ENCODE measurements around the gene ZNF699.

Gene ZNF699

GRCh38 chr19:9348253-9348652, 38.6 kb upstream of the ZNF699 start:
- H3K36me3 ChIP-seq (ENCODE audit: control insufficient read depth, insufficient read depth, low read length) = no peaks in the 10 kb centered on the region
- no peak overlapping the region for H3K4me3 ChIP-seq (replicated peaks; ENCODE audit: low read depth, low read length)
- TF ChIP-seq, protein P1, sequence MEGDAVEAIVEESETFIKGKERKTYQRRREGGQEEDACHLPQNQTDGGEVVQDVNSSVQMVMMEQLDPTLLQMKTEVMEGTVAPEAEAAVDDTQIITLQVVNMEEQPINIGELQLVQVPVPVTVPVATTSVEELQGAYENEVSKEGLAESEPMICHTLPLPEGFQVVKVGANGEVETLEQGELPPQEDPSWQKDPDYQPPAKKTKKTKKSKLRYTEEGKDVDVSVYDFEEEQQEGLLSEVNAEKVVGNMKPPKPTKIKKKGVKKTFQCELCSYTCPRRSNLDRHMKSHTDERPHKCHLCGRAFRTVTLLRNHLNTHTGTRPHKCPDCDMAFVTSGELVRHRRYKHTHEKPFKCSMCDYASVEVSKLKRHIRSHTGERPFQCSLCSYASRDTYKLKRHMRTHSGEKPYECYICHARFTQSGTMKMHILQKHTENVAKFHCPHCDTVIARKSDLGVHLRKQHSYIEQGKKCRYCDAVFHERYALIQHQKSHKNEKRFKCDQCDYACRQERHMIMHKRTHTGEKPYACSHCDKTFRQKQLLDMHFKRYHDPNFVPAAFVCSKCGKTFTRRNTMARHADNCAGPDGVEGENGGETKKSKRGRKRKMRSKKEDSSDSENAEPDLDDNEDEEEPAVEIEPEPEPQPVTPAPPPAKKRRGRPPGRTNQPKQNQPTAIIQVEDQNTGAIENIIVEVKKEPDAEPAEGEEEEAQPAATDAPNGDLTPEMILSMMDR (IDR thresholded peaks at IDR 0.05; ENCODE audit: insufficient read depth, low read length, poor library complexity, severe bottlenecking) = no peak
- no peaks in the 10 kb centered on the region for H3K27me3 ChIP-seq (replicated peaks; ENCODE audit: control insufficient read depth, insufficient read depth, low read length)
- DNase-seq (ENCODE audit: extremely low read depth, insufficient read length) = no peak

GRCh38 chr19:9345005-9345404, 35.4 kb upstream of the ZNF699 start:
- Histone ChIP-seq H3K36me3 (ENCODE audit: control insufficient read depth, insufficient read depth, low read length) (no peaks in the 10 kb centered on the region), H3K27me3 (replicated peaks; ENCODE audit: control insufficient read depth, insufficient read depth, low read length) (no peaks in the 10 kb centered on the region), H3K4me3 (replicated peaks; ENCODE audit: low read depth, low read length) (no peak overlapping the region)
- TF ChIP-seq, protein P1 (IDR thresholded peaks at IDR 0.05; ENCODE audit: insufficient read depth, low read length, poor library complexity, severe bottlenecking) = no peak
- no peak for DNase-seq (ENCODE audit: extremely low read depth, insufficient read length)

DNA sequence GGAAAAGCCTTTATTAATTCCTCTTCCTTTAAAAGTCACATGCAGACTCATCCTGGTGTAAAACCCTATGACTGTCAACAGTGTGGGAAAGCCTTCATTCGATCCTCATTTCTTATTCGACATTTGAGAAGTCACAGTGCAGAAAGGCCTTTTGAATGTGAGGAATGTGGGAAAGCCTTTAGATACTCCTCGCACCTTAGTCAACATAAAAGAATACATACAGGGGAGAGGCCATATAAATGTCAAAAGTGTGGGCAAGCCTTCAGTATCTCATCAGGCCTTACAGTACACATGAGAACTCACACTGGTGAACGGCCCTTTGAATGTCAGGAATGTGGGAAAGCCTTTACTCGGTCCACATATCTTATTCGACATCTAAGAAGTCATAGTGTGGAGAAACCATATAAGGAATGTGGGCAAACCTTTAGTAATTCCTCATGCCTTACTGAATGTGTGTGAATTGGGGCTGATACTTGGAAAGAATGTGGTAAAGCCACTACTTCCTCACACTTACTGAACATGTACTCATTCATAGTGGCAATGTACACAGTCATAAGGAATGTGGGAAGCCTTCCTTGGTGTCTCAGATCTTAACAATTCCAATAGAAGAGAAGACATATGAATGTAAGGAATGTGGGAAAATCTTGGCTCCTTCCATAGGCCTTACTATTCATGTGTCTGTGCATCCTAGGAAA, 33.1 kb upstream of the ZNF699 start:
- DNase-seq (ENCODE audit: extremely low read depth, insufficient read length) = no peak
- Histone ChIP-seq H3K36me3 (ENCODE audit: control insufficient read depth, insufficient read depth, low read length) (no peaks in the 10 kb centered on the region), H3K4me3 (replicated peaks; ENCODE audit: low read depth, low read length) (no peak overlapping the region), H3K27me3 (replicated peaks; ENCODE audit: control insufficient read depth, insufficient read depth, low read length) (no peaks in the 10 kb centered on the region)
- TF ChIP-seq, protein P1 (IDR thresholded peaks at IDR 0.05; ENCODE audit: insufficient read depth, low read length, poor library complexity, severe bottlenecking) = no peak

GRCh38 chr19:9329999-9330398, 20.4 kb upstream of the ZNF699 start:
- Histone ChIP-seq H3K4me3 (replicated peaks; ENCODE audit: low read depth, low read length) (no peak overlapping the region), H3K27me3 (replicated peaks; ENCODE audit: control insufficient read depth, insufficient read depth, low read length) (no peaks in the 10 kb centered on the region), H3K36me3 (ENCODE audit: control insufficient read depth, insufficient read depth, low read length) (no peaks in the 10 kb centered on the region)
- TF ChIP-seq, protein P1 (IDR thresholded peaks at IDR 0.05; ENCODE audit: insufficient read depth, low read length, poor library complexity, severe bottlenecking) = no peak
- no peak for DNase-seq (ENCODE audit: extremely low read depth, insufficient read length)

GRCh38 chr19:9324584-9324962, 14.9 kb upstream of the ZNF699 start:
- TF ChIP-seq, protein P1 (IDR thresholded peaks at IDR 0.05; ENCODE audit: insufficient read depth, low read length, poor library complexity, severe bottlenecking) = no peak
- DNase-seq (ENCODE audit: extremely low read depth, insufficient read length) = peak; percentile 13
- Histone ChIP-seq H3K27me3 (replicated peaks; ENCODE audit: control insufficient read depth, insufficient read depth, low read length) (no peaks in the 10 kb centered on the region), H3K4me3 (replicated peaks; ENCODE audit: low read depth, low read length) (peak overlapping the region; percentile 84), H3K36me3 (ENCODE audit: control insufficient read depth, insufficient read depth, low read length) (no peaks in the 10 kb centered on the region)
